Endometrial microvascular endothelial cells (primary cell): ENCODE measurements around the gene PDC. TPM values are rescaled to one million over a fixed set of nuclear protein-coding genes. Genes with fewer than 3 reads are reported as not detected.
"Not testable (repeated sequence)": the region's sequence is repeated elsewhere in the genome, so short reads cannot be mapped to it uniquely, and the experiment has no call there.

ENCODE experiments used
- in situ Hi-C: cut with HindIII; loops from 2 replicates; pipeline ENCODE4 v1.10.0; 2017; ENCODE audit warnings: low sequenced_read_pairs, low pct_unique_long_range_greater_than_20kb; ENCODE audit errors: inconsistent ontology term
- total RNA-seq: library from RNA; depleted of rRNA; stranded (reverse); fragments of >200 nt; gene quantifications from one replicate; pipeline ENCODE4 v1.2.3, GENCODE V29; 2015; ENCODE audit errors: inconsistent ontology term

PDC gene
- total RNA-seq, 1 donor from 2014 or later = not detected

- in situ Hi-C loops = no loop called here
Observed at GRCh38 chr1:186418503-186418902, 42.4 kb downstream of the PDC start.

- in situ Hi-C loops = no loop called here
Observed at GRCh38 chr1:186413319-186413718, 47.6 kb downstream of the PDC start.

- in situ Hi-C loops = no loop called here
Observed at GRCh38 chr1:186409091-186409490, 51.8 kb downstream of the PDC start.

GRCh38 chr1:186404454-186405051, 56.4 kb downstream of the PDC start:
- in situ Hi-C loops = no loop called here

- in situ Hi-C loops = no loop called here
Observed at GRCh38 chr1:186403632-186404031, 57.3 kb downstream of the PDC start.

GRCh38 chr1:186401446-186401845, 59.5 kb downstream of the PDC start:
- in situ Hi-C loops = not testable (repeated sequence)

Other genes with a start within 250 kb of the PDC start
- not detected for gene PRG4, start 164.8 kb downstream of the PDC start, total RNA-seq
- 52.2 TPM for gene TPR, start 85.9 kb downstream of the PDC start, total RNA-seq
- 10.5 TPM for gene ODR4, start 85.3 kb downstream of the PDC start, total RNA-seq
- gene PTGS2, start 219.3 kb upstream of the PDC start, total RNA-seq = 3.4 TPM